Kidney (tissue), 14 donors: ENCODE measurements around the gene HHLA2. TPM values are rescaled to one million over a fixed set of nuclear protein-coding genes. Genes with fewer than 3 reads are reported as not detected.

ENCODE experiments used
- DNase-seq, 5 donors: peaks; one replicate each; pipeline ENCODE4 v3.0.0-alpha.2; 2013 to 2020
- FAIRE-seq: peaks from 2 replicates; lab custom pipeline; 2012; peaks lifted over from hg19 to GRCh38; lab: Jason Lieb, UNC
- H3K27ac ChIP-seq, 2 donors: one replicate each; pipeline ENCODE4 v1.7.0; 2013; ENCODE audit warnings: low read depth in 2 of 2, low read length in 2 of 2, inconsistent platforms in 1 of 2
- H3K27me3 ChIP-seq: one replicate; pipeline ENCODE4 v1.7.1; 2013; ENCODE audit warnings: low read length, inconsistent platforms; ENCODE audit not compliant: control insufficient read depth, insufficient read depth
- H3K36me3 ChIP-seq, 3 donors: one replicate each; pipeline versions ENCODE4 v1.7.0 to v1.7.1; 2013; ENCODE audit warnings: low read length in 3 of 3, control low read depth in 1 of 3, inconsistent platforms in 1 of 3; ENCODE audit not compliant: insufficient read depth in 3 of 3, control insufficient read depth in 2 of 3
- H3K4me1 ChIP-seq, 3 donors: one replicate each; pipeline versions ENCODE4 v1.7.0 to v1.7.1; 2013; ENCODE audit warnings: low read length in 3 of 3, inconsistent platforms in 1 of 3, low read depth in 1 of 3; ENCODE audit not compliant: control insufficient read depth in 2 of 3, insufficient read depth in 2 of 3
- H3K4me3 ChIP-seq, 3 donors: one replicate each; pipeline versions ENCODE4 v1.7.0 to v1.8.1; 2013; ENCODE audit warnings: low read length in 3 of 3, control low read depth in 1 of 3, inconsistent platforms in 1 of 3
- H3K9ac ChIP-seq, 3 donors: one replicate each; pipeline versions ENCODE4 v1.7.0 to v1.7.1; 2013; ENCODE audit warnings: low read length in 3 of 3, control low read depth in 1 of 3, inconsistent platforms in 1 of 3
- H3K9me3 ChIP-seq, 3 donors: one replicate each; pipeline versions ENCODE4 v1.7.0 to v1.7.1; 2013; ENCODE audit warnings: low read length in 3 of 3, control low read depth in 1 of 3, inconsistent platforms in 1 of 3; ENCODE audit not compliant: control insufficient read depth in 2 of 3, insufficient read depth in 1 of 3
- intact Hi-C: fragments of 100-400 bp; cut with DNase I; formaldehyde crosslinking; loops from one replicate; pipeline ENCODE4 v1.11.1; 2022
- polyA plus RNA-seq: library from polyadenylated mRNA; stranded (reverse); fragments of 350-450 nt; fragmentation: Illumina TruSeq; extraction: RNeasy Lipid Tissue Mini Kit (QIAGEN cat#74804); gene quantifications from one replicate; pipeline ENCODE4 v1.2.3, GENCODE V29; 2014; ENCODE audit warnings: low read depth, low replicate concordance; ENCODE audit not compliant: insufficient read depth
- total RNA-seq: library from RNA; stranded (reverse); fragmentation: NEBNext Ultra II Directional; extraction: Animal tissue kit (Norgen Biotek cat#: 25700); gene quantifications from one replicate; pipeline ENCODE4 v1.2.1, GENCODE V29; 2021
- TF ChIP-seq, protein P1 (sequence below): IDR thresholded peaks from 3 replicates; pipeline ENCODE4 v1.5.1; 2012; ENCODE audit warnings: mild to moderate bottlenecking, moderate library complexity, borderline replicate concordance; ENCODE audit not compliant: insufficient read depth; ENCODE audit errors: extremely low read depth
- donor health status: control.
- donor health status: control.
- donor health status: control.
- donor health status: control.
- donor health status: control.
- donor health status: DM: yes; HTN: yes; CAD: no.
- donor health status: Normal renal cell carcinoma (clear cell type).

HHLA2 gene
- total and polyA plus RNA-seq, 2 donors from 2014 or later: 5.1 to 18.8 TPM

DNA sequence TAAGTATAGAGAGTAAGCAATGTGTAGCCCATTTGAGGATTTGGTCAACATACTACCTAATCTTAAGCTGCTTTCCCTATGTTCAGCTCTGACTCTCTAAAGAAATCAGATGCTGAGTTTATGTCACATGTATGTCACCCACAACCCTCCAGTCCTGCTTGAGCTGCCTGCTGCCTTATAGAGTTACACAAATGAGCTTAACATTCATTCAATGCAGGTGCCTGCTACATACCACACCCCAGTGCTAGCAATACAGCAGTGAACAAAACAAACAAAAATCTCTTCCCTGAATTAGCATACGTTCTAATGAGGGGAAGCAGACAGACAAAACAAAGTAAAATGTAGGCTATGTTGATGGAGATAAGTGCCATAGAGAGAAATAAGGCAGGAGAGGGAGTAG, 93.0 kb downstream of the HHLA2 start:
- FAIRE-seq: no peak
- no peak overlapping the region for H3K27ac ChIP-seq
- no peaks in the 10 kb centered on the region for H3K9me3 ChIP-seq
- H3K27me3 ChIP-seq: no peaks in the 10 kb centered on the region
- H3K36me3 ChIP-seq: no peaks in the 10 kb centered on the region
- H3K4me3 ChIP-seq: no peak overlapping the region
- intact Hi-C loops: no loop called here
- H3K9ac ChIP-seq: no peak overlapping the region
- TF ChIP-seq, protein P1, sequence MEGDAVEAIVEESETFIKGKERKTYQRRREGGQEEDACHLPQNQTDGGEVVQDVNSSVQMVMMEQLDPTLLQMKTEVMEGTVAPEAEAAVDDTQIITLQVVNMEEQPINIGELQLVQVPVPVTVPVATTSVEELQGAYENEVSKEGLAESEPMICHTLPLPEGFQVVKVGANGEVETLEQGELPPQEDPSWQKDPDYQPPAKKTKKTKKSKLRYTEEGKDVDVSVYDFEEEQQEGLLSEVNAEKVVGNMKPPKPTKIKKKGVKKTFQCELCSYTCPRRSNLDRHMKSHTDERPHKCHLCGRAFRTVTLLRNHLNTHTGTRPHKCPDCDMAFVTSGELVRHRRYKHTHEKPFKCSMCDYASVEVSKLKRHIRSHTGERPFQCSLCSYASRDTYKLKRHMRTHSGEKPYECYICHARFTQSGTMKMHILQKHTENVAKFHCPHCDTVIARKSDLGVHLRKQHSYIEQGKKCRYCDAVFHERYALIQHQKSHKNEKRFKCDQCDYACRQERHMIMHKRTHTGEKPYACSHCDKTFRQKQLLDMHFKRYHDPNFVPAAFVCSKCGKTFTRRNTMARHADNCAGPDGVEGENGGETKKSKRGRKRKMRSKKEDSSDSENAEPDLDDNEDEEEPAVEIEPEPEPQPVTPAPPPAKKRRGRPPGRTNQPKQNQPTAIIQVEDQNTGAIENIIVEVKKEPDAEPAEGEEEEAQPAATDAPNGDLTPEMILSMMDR: no peak
- no peaks in the 10 kb centered on the region for H3K4me1 ChIP-seq
- DNase-seq: no peak

DNA sequence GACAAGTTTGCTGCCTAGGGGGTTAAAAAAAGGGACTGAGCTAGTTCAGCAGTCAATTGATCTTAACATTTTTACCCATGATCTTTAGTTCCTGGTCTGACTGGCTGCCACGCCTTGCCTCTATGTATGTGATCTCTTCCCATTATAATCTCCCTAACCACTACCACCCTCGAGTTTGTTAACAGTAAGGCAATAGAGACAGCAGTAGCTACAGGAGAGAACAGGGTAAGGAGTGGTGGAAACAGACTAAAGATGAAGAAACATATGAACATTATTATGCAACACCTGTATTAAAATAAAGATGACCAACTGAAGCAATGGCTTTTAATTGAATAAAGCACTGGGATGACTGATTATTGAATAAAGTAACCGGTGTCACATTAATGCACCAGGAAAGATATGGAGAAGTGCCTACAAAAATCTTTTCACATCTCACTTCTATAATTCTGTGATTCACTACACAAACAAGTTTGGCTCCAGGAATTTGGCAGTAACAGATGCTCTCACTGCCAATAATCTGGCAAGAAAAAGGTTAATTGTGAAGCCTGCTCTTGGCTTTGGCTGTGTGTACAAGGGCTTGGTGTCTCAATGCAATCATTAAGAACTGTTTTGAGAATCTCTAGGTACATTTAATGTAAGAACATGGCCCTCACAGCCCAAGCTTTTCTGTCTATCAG, 95.7 kb downstream of the HHLA2 start:
- no peak for FAIRE-seq
- Histone ChIP-seq H3K27me3 (no peaks in the 10 kb centered on the region), H3K4me3 (no peak overlapping the region), H3K4me1 (no peaks in the 10 kb centered on the region), H3K27ac (no peak overlapping the region), H3K36me3 (no peaks in the 10 kb centered on the region), H3K9me3 (no peaks in the 10 kb centered on the region), H3K9ac (no peak overlapping the region)
- intact Hi-C loops: no loop called here
- TF ChIP-seq, protein P1: no peak
- no peak for DNase-seq

DNA sequence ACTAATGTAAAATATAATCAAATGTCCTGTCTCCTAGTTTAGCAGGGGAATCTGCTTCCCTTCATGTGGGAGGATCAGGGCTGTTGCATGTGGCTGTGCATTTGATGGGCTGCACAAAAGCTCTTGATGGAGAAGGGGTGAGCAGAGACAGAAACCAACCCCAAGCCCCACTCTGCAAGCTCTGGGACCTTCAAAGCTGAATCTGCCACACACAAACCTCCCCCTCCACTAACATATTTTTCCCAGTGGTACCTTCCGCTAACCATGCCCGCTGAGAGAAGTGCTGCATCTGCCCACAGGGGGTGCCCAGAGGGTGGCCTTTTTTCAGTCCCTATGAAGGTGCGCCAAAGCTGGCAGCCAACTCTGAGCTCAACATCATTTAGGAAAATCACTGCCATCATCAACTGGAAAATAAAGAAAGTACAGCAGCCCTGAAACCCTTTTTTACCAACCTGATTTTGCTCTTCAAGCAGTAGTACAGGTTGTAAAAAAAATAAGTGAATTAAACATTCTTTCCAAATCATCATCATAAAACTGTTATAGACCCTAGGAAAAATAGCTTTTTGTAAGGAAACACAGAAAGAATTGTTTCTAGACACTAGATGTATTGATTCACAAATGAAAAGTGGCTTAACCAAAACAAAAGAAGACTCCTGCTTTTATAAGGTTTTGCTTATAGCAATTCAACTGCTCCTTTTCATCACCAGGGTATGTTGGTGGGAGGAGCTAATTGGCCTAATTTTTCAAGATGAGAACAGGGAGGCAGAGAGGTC, 97.0 kb downstream of the HHLA2 start:
- TF ChIP-seq, protein P1: no peak
- H3K4me1 ChIP-seq: no peaks in the 10 kb centered on the region
- H3K9me3 ChIP-seq: no peaks in the 10 kb centered on the region
- no peak for FAIRE-seq
- H3K27ac ChIP-seq: no peak overlapping the region
- no peak for DNase-seq
- intact Hi-C loops: no loop called here
- H3K4me3 ChIP-seq: no peak overlapping the region
- H3K9ac ChIP-seq: no peak overlapping the region
- no peaks in the 10 kb centered on the region for H3K27me3 ChIP-seq
- no peaks in the 10 kb centered on the region for H3K36me3 ChIP-seq
